Parathyroid adenoma (tissue), 2 donors: Measurements from ENCODE around the gene ABLIM1.

Source experiments
- H2AFZ ChIP-seq: fragments of 300-600 bp; sonication (generic); one replicate; pipeline ENCODE4 v1.7.0; 2017; ENCODE audit warnings: antibody characterized with exemption, mild to moderate bottlenecking
- H3K27ac ChIP-seq: fragments of 300-600 bp; sonication (generic); one replicate; pipeline ENCODE4 v1.7.0; 2017
- H3K27me3 ChIP-seq: fragments of 300-600 bp; sonication (generic); one replicate; pipeline ENCODE4 v1.7.0; 2017; ENCODE audit warnings: low read length; ENCODE audit not compliant: control insufficient read depth, insufficient read depth
- H3K36me3 ChIP-seq: fragments of 300-600 bp; sonication (generic); one replicate; pipeline ENCODE4 v1.7.0; 2017; ENCODE audit warnings: low read length; ENCODE audit not compliant: control insufficient read depth, insufficient read depth
- H3K4me1 ChIP-seq: fragments of 300-600 bp; sonication (generic); one replicate; pipeline ENCODE4 v1.7.0; 2017; ENCODE audit warnings: control low read depth
- H3K4me2 ChIP-seq: fragments of 300-600 bp; sonication (generic); one replicate; pipeline ENCODE4 v1.7.0; 2017; ENCODE audit warnings: low read length
- H3K4me3 ChIP-seq: fragments of 300-600 bp; sonication (generic); one replicate; pipeline ENCODE4 v1.7.0; 2017; ENCODE audit warnings: low read depth, low read length
- H3K79me2 ChIP-seq: fragments of 300-600 bp; sonication (generic); one replicate; pipeline ENCODE4 v1.7.0; 2017; ENCODE audit warnings: control low read depth
- H3K9ac ChIP-seq: fragments of 300-600 bp; sonication (generic); one replicate; pipeline ENCODE4 v1.7.0; 2017; ENCODE audit warnings: mild to moderate bottlenecking
- H3K9me3 ChIP-seq: fragments of 300-600 bp; sonication (generic); one replicate; pipeline ENCODE4 v1.7.0; 2017; ENCODE audit warnings: low read length; ENCODE audit not compliant: control insufficient read depth
- TF ChIP-seq, protein P1 (sequence below): fragments of 300-600 bp; sonication (generic); IDR thresholded peaks from one replicate; pipeline ENCODE4 v1.7.0; 2017; ENCODE audit warnings: antibody characterized with exemption, mild to moderate bottlenecking
- donor health status: primary hyperparathyroidism.

The ABLIM1 gene

DNA sequence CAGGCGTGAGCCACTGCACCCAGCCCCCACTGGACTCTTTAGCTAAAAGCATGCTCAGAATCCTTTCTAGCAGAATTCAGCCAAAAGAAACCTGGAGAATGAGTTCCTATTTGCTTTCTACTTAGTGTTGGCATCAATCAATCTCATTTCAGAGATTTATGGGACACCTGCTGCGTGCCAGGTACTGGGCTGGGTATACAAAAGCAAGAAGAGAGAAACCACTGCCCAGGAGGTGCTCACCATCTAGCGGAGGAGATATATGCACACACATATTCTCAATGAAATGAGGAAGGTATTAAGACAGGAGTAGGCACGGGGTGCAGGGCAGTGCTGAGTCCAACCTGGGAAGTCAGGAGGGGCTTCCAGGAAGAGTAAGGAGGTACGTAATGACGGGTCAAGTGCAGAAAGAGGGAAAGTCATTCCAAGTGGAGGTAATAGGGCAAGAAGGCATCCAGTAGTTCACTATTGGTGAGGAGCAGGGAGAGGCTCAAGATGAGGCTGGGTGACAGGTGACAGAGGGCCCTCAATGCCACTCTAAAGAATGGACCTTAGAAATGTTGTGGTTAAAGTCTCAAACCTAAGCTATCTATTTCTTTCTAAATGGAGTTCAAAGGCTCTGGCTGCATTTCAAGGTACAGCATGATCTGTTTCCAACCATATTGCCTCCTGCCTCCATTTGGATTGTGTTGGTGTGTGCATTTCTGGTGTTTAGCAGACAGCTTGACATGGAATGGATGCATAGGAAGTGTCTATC, 22.1 kb downstream of the ABLIM1 start:
- Histone ChIP-seq H3K27me3 (no peaks in the 10 kb centered on the region), H3K9ac (no peak overlapping the region), H3K4me3 (no peak overlapping the region), H2AFZ (no peak overlapping the region), H3K9me3 (no peaks in the 10 kb centered on the region), H3K4me1 (peaks cover 9% of the 10 kb centered on the region), H3K4me2 (no peak overlapping the region), H3K79me2 (no peaks in the 10 kb centered on the region), H3K27ac (no peak overlapping the region), H3K36me3 (no peaks in the 10 kb centered on the region)
- TF ChIP-seq, protein P1, sequence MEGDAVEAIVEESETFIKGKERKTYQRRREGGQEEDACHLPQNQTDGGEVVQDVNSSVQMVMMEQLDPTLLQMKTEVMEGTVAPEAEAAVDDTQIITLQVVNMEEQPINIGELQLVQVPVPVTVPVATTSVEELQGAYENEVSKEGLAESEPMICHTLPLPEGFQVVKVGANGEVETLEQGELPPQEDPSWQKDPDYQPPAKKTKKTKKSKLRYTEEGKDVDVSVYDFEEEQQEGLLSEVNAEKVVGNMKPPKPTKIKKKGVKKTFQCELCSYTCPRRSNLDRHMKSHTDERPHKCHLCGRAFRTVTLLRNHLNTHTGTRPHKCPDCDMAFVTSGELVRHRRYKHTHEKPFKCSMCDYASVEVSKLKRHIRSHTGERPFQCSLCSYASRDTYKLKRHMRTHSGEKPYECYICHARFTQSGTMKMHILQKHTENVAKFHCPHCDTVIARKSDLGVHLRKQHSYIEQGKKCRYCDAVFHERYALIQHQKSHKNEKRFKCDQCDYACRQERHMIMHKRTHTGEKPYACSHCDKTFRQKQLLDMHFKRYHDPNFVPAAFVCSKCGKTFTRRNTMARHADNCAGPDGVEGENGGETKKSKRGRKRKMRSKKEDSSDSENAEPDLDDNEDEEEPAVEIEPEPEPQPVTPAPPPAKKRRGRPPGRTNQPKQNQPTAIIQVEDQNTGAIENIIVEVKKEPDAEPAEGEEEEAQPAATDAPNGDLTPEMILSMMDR: no peak

- no peaks in the 10 kb centered on the region for H3K79me2 ChIP-seq
- no peak overlapping the region for H3K9ac ChIP-seq
- H3K36me3 ChIP-seq: no peaks in the 10 kb centered on the region
- H3K4me3 ChIP-seq: peak overlapping the region; percentile 38
- TF ChIP-seq, protein P1: no peak
- peak overlapping the region; percentile 24 for H3K27ac ChIP-seq
- H3K4me1 ChIP-seq: peaks cover 9% of the 10 kb centered on the region
- H3K4me2 ChIP-seq: peak overlapping the region; percentile 54
- no peaks in the 10 kb centered on the region for H3K27me3 ChIP-seq
- H3K9me3 ChIP-seq: no peaks in the 10 kb centered on the region
- no peak overlapping the region for H2AFZ ChIP-seq
Observed at GRCh38 chr10:114635101-114635500, 23.0 kb downstream of the ABLIM1 start.

- H3K36me3 ChIP-seq: no peaks in the 10 kb centered on the region
- TF ChIP-seq, protein P1: no peak
- peaks cover 9% of the 10 kb centered on the region for H3K4me1 ChIP-seq
- H2AFZ ChIP-seq: no peak overlapping the region
- H3K27me3 ChIP-seq: no peaks in the 10 kb centered on the region
- no peaks in the 10 kb centered on the region for H3K79me2 ChIP-seq
- peak overlapping the region; percentile 38 for H3K4me3 ChIP-seq
- no peak overlapping the region for H3K27ac ChIP-seq
- no peaks in the 10 kb centered on the region for H3K9me3 ChIP-seq
- H3K4me2 ChIP-seq: peak overlapping the region; percentile 54
- no peak overlapping the region for H3K9ac ChIP-seq
Observed at GRCh38 chr10:114634609-114634979, 23.5 kb downstream of the ABLIM1 start.

- H2AFZ ChIP-seq: no peak overlapping the region
- H3K9me3 ChIP-seq: no peaks in the 10 kb centered on the region
- TF ChIP-seq, protein P1: no peak
- H3K4me2 ChIP-seq: no peak overlapping the region
- no peak overlapping the region for H3K27ac ChIP-seq
- peaks cover 9% of the 10 kb centered on the region for H3K4me1 ChIP-seq
- H3K79me2 ChIP-seq: no peaks in the 10 kb centered on the region
- H3K4me3 ChIP-seq: no peak overlapping the region
- no peak overlapping the region for H3K9ac ChIP-seq
- no peaks in the 10 kb centered on the region for H3K27me3 ChIP-seq
- no peaks in the 10 kb centered on the region for H3K36me3 ChIP-seq
Observed at GRCh38 chr10:114632869-114633715, 25.0 kb downstream of the ABLIM1 start.
